HEK293 (cell line): ENCODE data around the gene TSC2.
A peak's percentile ranks its signal among the peaks of the same experiment; 100 is the strongest.

Experiments used
- CTCF ChIA-PET: fragments of 350-600 bp; formaldehyde crosslinking; extraction: SDS; loops from one replicate; lab custom pipeline; 2021; ENCODE audit warnings: antibody characterized with exemption; lab: Yijun Ruan, JAX
- POLR2A ChIA-PET: fragments of 300-600 bp; formaldehyde crosslinking; extraction: SDS; loops from one replicate; lab custom pipeline; 2020; ENCODE audit warnings: antibody characterized with exemption, inconsistent platforms; lab: Yijun Ruan, JAX
- H3K27ac ChIP-seq: fragments of 200-500 bp; sonication (Bioruptor generic); 2 replicates; pipeline ENCODE4 v1.5.1; 2014; ENCODE audit warnings: low read depth, low read length, control low read depth, inconsistent platforms; ENCODE audit errors: extremely low read depth
- H3K36me3 ChIP-seq, 2 experiments: fragments of 200-500 bp in 1 of 2; sonication (Bioruptor generic) in 1 of 2; 1 replicate in 1 of 2; 2 replicates in 1 of 2; pipeline ENCODE4 v1.5.1; 2014 to 2017; ENCODE audit warnings: inconsistent platforms in 2 of 2, low read length in 2 of 2; ENCODE audit not compliant: control insufficient read depth in 2 of 2, insufficient read depth in 1 of 2
- H3K4me1 ChIP-seq: fragments of 200-500 bp; sonication (Bioruptor generic); 2 replicates; pipeline ENCODE4 v1.5.1; 2014; ENCODE audit warnings: mild to moderate bottlenecking, low read length, inconsistent platforms; ENCODE audit not compliant: control insufficient read depth, insufficient read depth
- H3K4me3 ChIP-seq: 2 replicates; pipeline ENCODE4 v1.5.1; 2011; ENCODE audit warnings: low read depth, mild to moderate bottlenecking, control low read depth, low read length, moderate library complexity
- H3K9me3 ChIP-seq: fragments of 200-500 bp; sonication (Bioruptor generic); 2 replicates; pipeline ENCODE4 v1.5.1; 2014; ENCODE audit warnings: low read depth, low read length, inconsistent platforms; ENCODE audit not compliant: control insufficient read depth, insufficient read depth
- BCL11A ChIP-seq: fragments of 450-650 bp; formaldehyde crosslinking; IDR thresholded peaks from 2 replicates; pipeline ENCODE4 v1.5.1; 2016; ENCODE audit warnings: low read depth, missing biosample characterization, missing genetic modification characterization
- EGR2 ChIP-seq: fragments of 450-650 bp; formaldehyde crosslinking; IDR thresholded peaks from 2 replicates; pipeline ENCODE4 v1.5.1; 2016; ENCODE audit warnings: low read depth, missing biosample characterization, missing genetic modification characterization
- IKZF3 ChIP-seq: fragments of 450-650 bp; IDR thresholded peaks from 2 replicates; pipeline ENCODE4 v1.5.0; 2018; ENCODE audit warnings: missing biosample characterization, mild to moderate bottlenecking, missing genetic modification characterization, moderate library complexity
- REPIN1 ChIP-seq: fragments of 450-650 bp; formaldehyde crosslinking; IDR thresholded peaks from 2 replicates; pipeline ENCODE4 v1.5.1; 2017; ENCODE audit warnings: missing biosample characterization, missing genetic modification characterization, low read depth
- SCRT1 ChIP-seq: fragments of 450-650 bp; formaldehyde crosslinking; IDR thresholded peaks from 2 replicates; pipeline ENCODE4 v1.5.1; 2016; ENCODE audit warnings: missing biosample characterization, missing genetic modification characterization, borderline replicate concordance
- WT1 ChIP-seq: fragments of 450-650 bp; formaldehyde crosslinking; IDR thresholded peaks from 2 replicates; pipeline ENCODE4 v1.5.1; 2016; ENCODE audit warnings: missing biosample characterization, missing genetic modification characterization
- ZBTB48 ChIP-seq: fragments of 450-650 bp; formaldehyde crosslinking; IDR thresholded peaks from 2 replicates; pipeline ENCODE4 v1.5.1; 2016; ENCODE audit warnings: missing biosample characterization, missing genetic modification characterization
- ZEB2 ChIP-seq: fragments of 450-650 bp; formaldehyde crosslinking; IDR thresholded peaks from 2 replicates; pipeline ENCODE4 v1.5.1; 2016; ENCODE audit warnings: missing biosample characterization, missing genetic modification characterization
- ZNF112 ChIP-seq: fragments of 450-650 bp; formaldehyde crosslinking; IDR thresholded peaks from 2 replicates; pipeline ENCODE4 v1.5.0; 2017; ENCODE audit warnings: missing biosample characterization, missing genetic modification characterization
- ZNF114 ChIP-seq: fragments of 450-650 bp; formaldehyde crosslinking; IDR thresholded peaks from 2 replicates; pipeline ENCODE4 v1.5.0; 2017; ENCODE audit warnings: missing biosample characterization, missing genetic modification characterization
- ZNF157 ChIP-seq: fragments of 450-650 bp; formaldehyde crosslinking; IDR thresholded peaks from 2 replicates; pipeline ENCODE4 v1.5.1; 2016; ENCODE audit warnings: missing biosample characterization, missing genetic modification characterization
- ZNF16 ChIP-seq: fragments of 450-650 bp; formaldehyde crosslinking; IDR thresholded peaks from 2 replicates; pipeline ENCODE4 v1.5.1; 2016; ENCODE audit warnings: low read depth, missing biosample characterization, missing genetic modification characterization
- ZNF2 ChIP-seq: fragments of 450-650 bp; formaldehyde crosslinking; IDR thresholded peaks from 2 replicates; pipeline ENCODE4 v1.5.1; 2016; ENCODE audit warnings: missing biosample characterization, missing genetic modification characterization
- ZNF202 ChIP-seq: fragments of 450-650 bp; formaldehyde crosslinking; IDR thresholded peaks from 2 replicates; pipeline ENCODE4 v1.5.1; 2016; ENCODE audit warnings: missing biosample characterization, missing genetic modification characterization, borderline replicate concordance
- ZNF211 ChIP-seq: fragments of 450-650 bp; formaldehyde crosslinking; IDR thresholded peaks from 2 replicates; pipeline ENCODE4 v1.5.1; 2016; ENCODE audit warnings: low read depth, missing biosample characterization, missing genetic modification characterization
- ZNF214 ChIP-seq: fragments of 450-650 bp; formaldehyde crosslinking; IDR thresholded peaks from 2 replicates; pipeline ENCODE4 v1.5.1; 2017; ENCODE audit warnings: missing biosample characterization, mild to moderate bottlenecking, missing genetic modification characterization, borderline replicate concordance
- ZNF223 ChIP-seq: fragments of 450-650 bp; formaldehyde crosslinking; IDR thresholded peaks from 2 replicates; pipeline ENCODE4 v1.5.1; 2016; ENCODE audit warnings: missing biosample characterization, missing genetic modification characterization
- ZNF239 ChIP-seq: fragments of 450-650 bp; formaldehyde crosslinking; IDR thresholded peaks from 2 replicates; pipeline ENCODE4 v1.5.1; 2016; ENCODE audit warnings: missing biosample characterization, missing genetic modification characterization
- ZNF248 ChIP-seq: fragments of 450-650 bp; formaldehyde crosslinking; IDR thresholded peaks from 2 replicates; pipeline ENCODE4 v1.5.1; 2017; ENCODE audit warnings: missing biosample characterization, missing genetic modification characterization
- ZNF274 ChIP-seq, 2 experiments: fragments of 200-500 bp in 1 of 2; fragments of 450-650 bp in 1 of 2; sonication (Bioruptor generic) in 1 of 2; formaldehyde crosslinking in 1 of 2; IDR thresholded peaks; 2 replicates each; pipeline versions ENCODE4 v1.5.1 to v1.6.1; 2014 to 2016; ENCODE audit warnings: borderline replicate concordance in 1 of 2, inconsistent platforms in 1 of 2, low read length in 1 of 2, missing biosample characterization in 1 of 2, missing genetic modification characterization in 1 of 2
- ZNF311 ChIP-seq: fragments of 450-650 bp; formaldehyde crosslinking; IDR thresholded peaks from 2 replicates; pipeline ENCODE4 v1.5.1; 2017; ENCODE audit warnings: missing biosample characterization, missing genetic modification characterization, borderline replicate concordance
- ZNF341 ChIP-seq: fragments of 450-650 bp; formaldehyde crosslinking; IDR thresholded peaks from 2 replicates; pipeline ENCODE4; 2016; ENCODE audit warnings: low read depth, missing biosample characterization, missing genetic modification characterization
- ZNF514 ChIP-seq: fragments of 450-650 bp; formaldehyde crosslinking; IDR thresholded peaks from 2 replicates; pipeline ENCODE4 v1.5.1; 2016; ENCODE audit warnings: missing biosample characterization, missing genetic modification characterization
- ZNF544 ChIP-seq: fragments of 450-650 bp; formaldehyde crosslinking; IDR thresholded peaks from 2 replicates; pipeline ENCODE4 v1.5.0; 2017; ENCODE audit warnings: missing biosample characterization, missing genetic modification characterization
- ZNF548 ChIP-seq: fragments of 450-650 bp; formaldehyde crosslinking; IDR thresholded peaks from 2 replicates; pipeline ENCODE4 v1.5.1; 2016; ENCODE audit warnings: missing biosample characterization, missing genetic modification characterization
- ZNF555 ChIP-seq: fragments of 450-650 bp; formaldehyde crosslinking; conservative IDR thresholded peaks from 2 replicates; pipeline ENCODE4 v1.5.1; 2017; ENCODE audit warnings: missing biosample characterization, mild to moderate bottlenecking, missing genetic modification characterization, inconsistent platforms
- ZNF600 ChIP-seq: fragments of 450-650 bp; formaldehyde crosslinking; IDR thresholded peaks from 2 replicates; pipeline ENCODE4 v1.5.1; 2016; ENCODE audit warnings: missing biosample characterization, missing genetic modification characterization
- ZNF621 ChIP-seq: fragments of 450-650 bp; formaldehyde crosslinking; IDR thresholded peaks from 2 replicates; pipeline ENCODE4 v1.5.1; 2017; ENCODE audit warnings: missing biosample characterization, missing genetic modification characterization
- ZNF626 ChIP-seq: fragments of 450-650 bp; sonication (Bioruptor Pico); formaldehyde crosslinking; IDR thresholded peaks from 2 replicates; pipeline ENCODE4 v1.5.1; 2018; ENCODE audit warnings: missing biosample characterization, missing genetic modification characterization, inconsistent platforms
- ZNF670 ChIP-seq: fragments of 450-650 bp; formaldehyde crosslinking; IDR thresholded peaks from 2 replicates; pipeline ENCODE4 v1.5.1; 2016; ENCODE audit warnings: missing biosample characterization, missing genetic modification characterization, low read depth
- ZNF792 ChIP-seq: fragments of 450-650 bp; formaldehyde crosslinking; IDR thresholded peaks from 2 replicates; pipeline ENCODE4 v1.5.1; 2016; ENCODE audit warnings: missing biosample characterization, missing genetic modification characterization
- ZNF843 ChIP-seq: fragments of 450-650 bp; formaldehyde crosslinking; IDR thresholded peaks from 2 replicates; pipeline ENCODE4 v1.5.1; 2016; ENCODE audit warnings: missing biosample characterization, missing genetic modification characterization
- TF ChIP-seq, protein P1 (sequence below): fragments of 450-650 bp; formaldehyde crosslinking; IDR thresholded peaks from 2 replicates; pipeline ENCODE4 v1.5.1; 2016; ENCODE audit warnings: missing biosample characterization, missing genetic modification characterization
- TF ChIP-seq, protein P2 (sequence below): fragments of 450-650 bp; formaldehyde crosslinking; IDR thresholded peaks from 2 replicates; pipeline ENCODE4 v1.5.1; 2016; ENCODE audit warnings: missing biosample characterization, missing genetic modification characterization
- TF ChIP-seq, protein P3 (sequence below): IDR thresholded peaks from 2 replicates; pipeline ENCODE4 v1.6.1; 2011; ENCODE audit warnings: mild to moderate bottlenecking, low read depth, low read length, borderline replicate concordance

Gene TSC2

DNA sequence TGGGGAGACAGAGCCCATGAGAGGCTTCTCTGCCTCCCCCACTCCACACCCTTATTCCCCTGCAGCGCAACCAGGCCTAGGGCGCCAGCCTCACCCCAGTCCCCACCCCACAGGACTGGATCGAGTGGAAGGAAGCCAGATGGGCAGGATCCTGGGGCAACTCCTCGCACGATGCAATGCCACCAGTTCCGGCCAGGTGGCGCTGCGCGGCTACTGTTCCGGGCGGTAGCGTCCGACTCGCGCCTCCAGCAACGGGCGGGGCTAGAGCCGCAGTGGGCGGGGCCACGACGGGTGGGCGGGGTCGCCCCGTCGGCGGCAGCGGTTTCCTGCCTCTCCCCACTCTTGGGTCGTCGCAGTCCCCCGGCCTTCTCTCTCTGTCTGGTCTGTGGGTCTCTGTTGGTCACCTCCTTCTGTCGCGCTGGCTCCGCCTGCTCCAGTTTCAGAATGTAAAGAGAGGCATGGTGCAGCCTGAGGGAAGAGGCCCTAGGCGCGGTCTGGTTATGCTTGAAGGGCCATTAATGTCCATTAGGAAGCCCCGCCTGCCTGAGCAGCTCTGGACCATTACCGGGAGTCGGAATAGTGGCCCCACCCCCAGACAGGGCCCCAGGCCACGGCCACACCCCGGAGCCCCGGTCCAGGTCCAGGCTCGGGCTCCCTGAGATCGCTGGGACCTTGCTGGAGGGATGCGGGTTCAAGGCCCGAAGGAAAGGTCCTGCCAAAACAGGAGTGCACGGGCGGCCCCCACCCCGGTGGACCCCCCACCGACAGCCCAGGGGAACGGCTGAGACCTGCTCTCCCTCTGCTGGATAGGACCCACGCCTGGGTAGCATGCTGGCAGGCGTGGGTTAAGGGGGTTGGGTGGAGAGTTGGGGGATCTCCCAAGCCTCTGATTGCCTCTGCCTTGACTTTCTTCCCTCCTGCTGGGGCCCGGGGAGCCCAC is 24.4 kb upstream of the TSC2 start:
- POLR2A ChIA-PET: interaction anchor here (0.6 to 3.2 kb wide), 8 partner anchors 10 to 245 kb away, joined by 4 to 18 read pairs (median 6); partner anchors contain the start of genes PGP and TRAF7
- Histone ChIP-seq H3K4me3 (peak overlapping the region; percentile 13), H3K27ac (no peak overlapping the region), H3K36me3 (no peaks in the 10 kb centered on the region), H3K4me1 (peaks cover 3% of the 10 kb centered on the region; the same call in 1 of the 2 replicates), H3K9me3 (no peaks in the 10 kb centered on the region)
- CTCF ChIA-PET: interaction anchor here (0.6 to 3.9 kb wide), 15 partner anchors 10 to 186 kb away, joined by 3 to 35 read pairs (median 5); partner anchors contain the start of genes NTHL1, TRAF7 and TSC2
- TF ChIP-seq, protein P1, sequence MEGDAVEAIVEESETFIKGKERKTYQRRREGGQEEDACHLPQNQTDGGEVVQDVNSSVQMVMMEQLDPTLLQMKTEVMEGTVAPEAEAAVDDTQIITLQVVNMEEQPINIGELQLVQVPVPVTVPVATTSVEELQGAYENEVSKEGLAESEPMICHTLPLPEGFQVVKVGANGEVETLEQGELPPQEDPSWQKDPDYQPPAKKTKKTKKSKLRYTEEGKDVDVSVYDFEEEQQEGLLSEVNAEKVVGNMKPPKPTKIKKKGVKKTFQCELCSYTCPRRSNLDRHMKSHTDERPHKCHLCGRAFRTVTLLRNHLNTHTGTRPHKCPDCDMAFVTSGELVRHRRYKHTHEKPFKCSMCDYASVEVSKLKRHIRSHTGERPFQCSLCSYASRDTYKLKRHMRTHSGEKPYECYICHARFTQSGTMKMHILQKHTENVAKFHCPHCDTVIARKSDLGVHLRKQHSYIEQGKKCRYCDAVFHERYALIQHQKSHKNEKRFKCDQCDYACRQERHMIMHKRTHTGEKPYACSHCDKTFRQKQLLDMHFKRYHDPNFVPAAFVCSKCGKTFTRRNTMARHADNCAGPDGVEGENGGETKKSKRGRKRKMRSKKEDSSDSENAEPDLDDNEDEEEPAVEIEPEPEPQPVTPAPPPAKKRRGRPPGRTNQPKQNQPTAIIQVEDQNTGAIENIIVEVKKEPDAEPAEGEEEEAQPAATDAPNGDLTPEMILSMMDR (tag by site-specific recombination): peak; percentile 98
- no peak for TF ChIP-seq ZNF555 (tag by site-specific recombination)
- peak; percentile 28; the same call in 1 of the 2 replicates for TF ChIP-seq ZNF600
- TF ChIP-seq, protein P2, sequence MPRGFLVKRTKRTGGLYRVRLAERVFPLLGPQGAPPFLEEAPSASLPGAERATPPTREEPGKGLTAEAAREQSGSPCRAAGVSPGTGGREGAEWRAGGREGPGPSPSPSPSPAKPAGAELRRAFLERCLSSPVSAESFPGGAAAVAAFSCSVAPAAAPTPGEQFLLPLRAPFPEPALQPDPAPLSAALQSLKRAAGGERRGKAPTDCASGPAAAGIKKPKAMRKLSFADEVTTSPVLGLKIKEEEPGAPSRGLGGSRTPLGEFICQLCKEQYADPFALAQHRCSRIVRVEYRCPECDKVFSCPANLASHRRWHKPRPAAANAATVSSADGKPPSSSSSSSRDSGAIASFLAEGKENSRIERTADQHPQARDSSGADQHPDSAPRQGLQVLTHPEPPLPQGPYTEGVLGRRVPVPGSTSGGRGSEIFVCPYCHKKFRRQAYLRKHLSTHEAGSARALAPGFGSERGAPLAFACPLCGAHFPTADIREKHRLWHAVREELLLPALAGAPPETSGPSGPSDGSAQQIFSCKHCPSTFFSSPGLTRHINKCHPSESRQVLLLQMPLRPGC (tag by site-specific recombination): no peak
- peak; percentile 59; the same call in 1 of the 2 replicates for TF ChIP-seq ZEB2 (tag by site-specific recombination)
- TF ChIP-seq ZNF792 (tag by site-specific recombination): no peak
- no peak for TF ChIP-seq ZNF670
- no peak for TF ChIP-seq ZBTB48 (tag by site-specific recombination)
- TF ChIP-seq ZNF514 (tag by site-specific recombination): no peak
- TF ChIP-seq ZNF214 (tag by site-specific recombination): no peak
- 0 out of 2 replicates have a peak, but pooled peaks have one; percentile 15 for TF ChIP-seq ZNF843 (tag by site-specific recombination)
- TF ChIP-seq WT1 (tag by site-specific recombination): no peak
- no peak for TF ChIP-seq BCL11A (tag by site-specific recombination)
- TF ChIP-seq EGR2: no peak
- no peak for TF ChIP-seq ZNF626 (tag by site-specific recombination)
- no peak for TF ChIP-seq SCRT1 (tag by site-specific recombination)
- TF ChIP-seq ZNF112: no peak
- TF ChIP-seq ZNF621 (tag by site-specific recombination): no peak
- TF ChIP-seq ZNF544 (tag by site-specific recombination): no peak
- TF ChIP-seq ZNF341 (tag by site-specific recombination): 0 out of 2 replicates have a peak, but pooled peaks have one; percentile 8
- no peak for TF ChIP-seq ZNF202
- TF ChIP-seq ZNF2 (tag by site-specific recombination): peak; percentile 94
- no peak for TF ChIP-seq ZNF157
- TF ChIP-seq, protein P3, sequence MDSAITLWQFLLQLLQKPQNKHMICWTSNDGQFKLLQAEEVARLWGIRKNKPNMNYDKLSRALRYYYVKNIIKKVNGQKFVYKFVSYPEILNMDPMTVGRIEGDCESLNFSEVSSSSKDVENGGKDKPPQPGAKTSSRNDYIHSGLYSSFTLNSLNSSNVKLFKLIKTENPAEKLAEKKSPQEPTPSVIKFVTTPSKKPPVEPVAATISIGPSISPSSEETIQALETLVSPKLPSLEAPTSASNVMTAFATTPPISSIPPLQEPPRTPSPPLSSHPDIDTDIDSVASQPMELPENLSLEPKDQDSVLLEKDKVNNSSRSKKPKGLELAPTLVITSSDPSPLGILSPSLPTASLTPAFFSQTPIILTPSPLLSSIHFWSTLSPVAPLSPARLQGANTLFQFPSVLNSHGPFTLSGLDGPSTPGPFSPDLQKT: no peak
- no peak for TF ChIP-seq ZNF248 (tag by site-specific recombination)
- no peak for TF ChIP-seq ZNF114 (tag by site-specific recombination)
- TF ChIP-seq IKZF3 (tag by site-specific recombination): no peak
- no peak for TF ChIP-seq ZNF274 (IDR thresholded peaks at IDR 0.05; ENCODE audit: low read length)
- TF ChIP-seq ZNF274 (tag by site-specific recombination; IDR thresholded peaks at IDR 0.05; ENCODE audit: borderline replicate concordance): no peak
- no peak for TF ChIP-seq ZNF16 (tag by site-specific recombination)
- no peak for TF ChIP-seq ZNF211 (tag by site-specific recombination)
- TF ChIP-seq ZNF239 (tag by site-specific recombination): no peak
- no peak for TF ChIP-seq REPIN1
- no peak for TF ChIP-seq ZNF311
- TF ChIP-seq ZNF548 (tag by site-specific recombination): no peak
- TF ChIP-seq ZNF223 (tag by site-specific recombination): no peak
